Measurements from ENCODE around the gene LMNA.
"Not testable (repeated sequence)": the region's sequence is repeated elsewhere in the genome, so short reads cannot be mapped to it uniquely, and the experiment has no call there.

Gene LMNA

GRCh38 chr1:156172696-156173470 is 58.4 kb downstream of the LMNA start:
- Histone ChIP-seq H3K4me3 (ENCODE audit: low read depth, low read length) (no peak overlapping the region), H3K36me3 (ENCODE audit: insufficient read depth, low read length) (no peaks in the 10 kb centered on the region), H2AFZ (ENCODE audit: low read length, unreplicated experiment) (no peak overlapping the region), H3K27me3 (ENCODE audit: insufficient read depth, low read length) (no peaks in the 10 kb centered on the region), H3K79me2 (ENCODE audit: control insufficient read depth, insufficient read depth, low read length, unreplicated experiment) (no peaks in the 10 kb centered on the region), H3K4me1 (ENCODE audit: control insufficient read depth, insufficient read depth, low read length, unreplicated experiment) (no peaks in the 10 kb centered on the region), H3K27ac (ENCODE audit: low read depth, low read length) (no peak overlapping the region)

GRCh38 chr1:156176610-156177210 is 62.2 kb downstream of the LMNA start:
- Histone ChIP-seq H3K36me3 (ENCODE audit: insufficient read depth, low read length) (no peaks in the 10 kb centered on the region), H3K27ac (ENCODE audit: low read depth, low read length) (no peak overlapping the region), H3K4me1 (ENCODE audit: control insufficient read depth, insufficient read depth, low read length, unreplicated experiment) (no peaks in the 10 kb centered on the region)

GRCh38 chr1:156177919-156178654 is 63.6 kb downstream of the LMNA start:
- Histone ChIP-seq H3K27me3 (ENCODE audit: insufficient read depth, low read length) (no peaks in the 10 kb centered on the region), H3K79me2 (ENCODE audit: control insufficient read depth, insufficient read depth, low read length, unreplicated experiment) (no peaks in the 10 kb centered on the region), H2AFZ (ENCODE audit: low read length, unreplicated experiment) (no peak overlapping the region), H3K4me1 (ENCODE audit: control insufficient read depth, insufficient read depth, low read length, unreplicated experiment) (no peaks in the 10 kb centered on the region), H3K4me3 (ENCODE audit: low read depth, low read length) (no peak overlapping the region), H3K27ac (ENCODE audit: low read depth, low read length) (no peak overlapping the region), H3K36me3 (ENCODE audit: insufficient read depth, low read length) (no peaks in the 10 kb centered on the region)

More at GRCh38 chr1:156176610-156177210, 62.2 kb downstream of the LMNA start:
- Histone ChIP-seq H2AFZ (ENCODE audit: low read length, unreplicated experiment) (no peak overlapping the region), H3K79me2 (ENCODE audit: control insufficient read depth, insufficient read depth, low read length, unreplicated experiment) (no peaks in the 10 kb centered on the region), H3K27me3 (ENCODE audit: insufficient read depth, low read length) (no peaks in the 10 kb centered on the region), H3K4me3 (ENCODE audit: low read depth, low read length) (no peak overlapping the region)

- Histone ChIP-seq H3K4me3 (ENCODE audit: low read depth, low read length) (no peak overlapping the region), H3K27ac (ENCODE audit: low read depth, low read length) (no peak overlapping the region), H3K27me3 (ENCODE audit: insufficient read depth, low read length) (no peaks in the 10 kb centered on the region), H3K36me3 (ENCODE audit: insufficient read depth, low read length) (no peaks in the 10 kb centered on the region), H3K79me2 (ENCODE audit: control insufficient read depth, insufficient read depth, low read length, unreplicated experiment) (no peaks in the 10 kb centered on the region), H2AFZ (ENCODE audit: low read length, unreplicated experiment) (no peak overlapping the region), H3K4me1 (ENCODE audit: control insufficient read depth, insufficient read depth, low read length, unreplicated experiment) (no peaks in the 10 kb centered on the region)
Observed at GRCh38 chr1:156180471-156180870, 66.0 kb downstream of the LMNA start.

- H3K27ac ChIP-seq (ENCODE audit: low read depth, low read length); H3K27me3 ChIP-seq (ENCODE audit: insufficient read depth, low read length); H2AFZ ChIP-seq (ENCODE audit: low read length, unreplicated experiment); H3K79me2 ChIP-seq (ENCODE audit: control insufficient read depth, insufficient read depth, low read length, unreplicated experiment); H3K36me3 ChIP-seq (ENCODE audit: insufficient read depth, low read length); H3K4me1 ChIP-seq (ENCODE audit: control insufficient read depth, insufficient read depth, low read length, unreplicated experiment); H3K4me3 ChIP-seq (ENCODE audit: low read depth, low read length): not testable (repeated sequence)
Observed at GRCh38 chr1:156181391-156181924, 66.9 kb downstream of the LMNA start.

GRCh38 chr1:156182010-156182779 is 67.7 kb downstream of the LMNA start:
- not testable (repeated sequence) for H3K36me3 ChIP-seq (ENCODE audit: insufficient read depth, low read length); H3K27me3 ChIP-seq (ENCODE audit: insufficient read depth, low read length); H3K4me3 ChIP-seq (ENCODE audit: low read depth, low read length); H3K4me1 ChIP-seq (ENCODE audit: control insufficient read depth, insufficient read depth, low read length, unreplicated experiment); H2AFZ ChIP-seq (ENCODE audit: low read length, unreplicated experiment); H3K79me2 ChIP-seq (ENCODE audit: control insufficient read depth, insufficient read depth, low read length, unreplicated experiment); H3K27ac ChIP-seq (ENCODE audit: low read depth, low read length)

GRCh38 chr1:156186347-156187177 is 72.1 kb downstream of the LMNA start:
- not testable (repeated sequence) for H3K79me2 ChIP-seq (ENCODE audit: control insufficient read depth, insufficient read depth, low read length, unreplicated experiment); H3K4me3 ChIP-seq (ENCODE audit: low read depth, low read length); H3K27ac ChIP-seq (ENCODE audit: low read depth, low read length); H3K36me3 ChIP-seq (ENCODE audit: insufficient read depth, low read length); H3K4me1 ChIP-seq (ENCODE audit: control insufficient read depth, insufficient read depth, low read length, unreplicated experiment); H2AFZ ChIP-seq (ENCODE audit: low read length, unreplicated experiment); H3K27me3 ChIP-seq (ENCODE audit: insufficient read depth, low read length)

Data from ACC112 (cell line).